ENCODE measurements around the gene SRC.
A peak's percentile ranks its signal among the peaks of the same experiment; 100 is the strongest.

SRC gene

GRCh38 chr20:37446286-37447032 lies 100.5 kb downstream of the SRC start:
- DNase-seq, result no peak

GRCh38 chr20:37447688-37448087 lies 101.7 kb downstream of the SRC start:
- DNase-seq, result no peak

- peak in 3 of 56 donors; percentile 9 to 16 (median 12) for DNase-seq
Observed at GRCh38 chr20:37449276-37449675, 103.3 kb downstream of the SRC start.

- no peak for DNase-seq
Observed at GRCh38 chr20:37450344-37450743, 104.4 kb downstream of the SRC start.

GRCh38 chr20:37451616-37452015 lies 105.7 kb downstream of the SRC start:
- no peak for DNase-seq

- no peak for DNase-seq
Observed at GRCh38 chr20:37452236-37452635, 106.3 kb downstream of the SRC start.

- DNase-seq, result no peak
Observed at GRCh38 chr20:37453288-37453687, 107.3 kb downstream of the SRC start.

GRCh38 chr20:37453836-37454235 lies 107.9 kb downstream of the SRC start:
- DNase-seq, result no peak

- no peak for DNase-seq
Observed at GRCh38 chr20:37454636-37455385, 108.9 kb downstream of the SRC start.
